GM12872 (cell line): ENCODE data around the gene RAB10.

Source experiments
- TF ChIP-seq, protein P1 (sequence below): IDR thresholded peaks from 3 replicates; pipeline ENCODE4 v1.5.1; 2011; ENCODE audit warnings: low read depth, mild to moderate bottlenecking, low read length, moderate library complexity; ENCODE audit not compliant: insufficient read depth

RAB10 gene

DNA sequence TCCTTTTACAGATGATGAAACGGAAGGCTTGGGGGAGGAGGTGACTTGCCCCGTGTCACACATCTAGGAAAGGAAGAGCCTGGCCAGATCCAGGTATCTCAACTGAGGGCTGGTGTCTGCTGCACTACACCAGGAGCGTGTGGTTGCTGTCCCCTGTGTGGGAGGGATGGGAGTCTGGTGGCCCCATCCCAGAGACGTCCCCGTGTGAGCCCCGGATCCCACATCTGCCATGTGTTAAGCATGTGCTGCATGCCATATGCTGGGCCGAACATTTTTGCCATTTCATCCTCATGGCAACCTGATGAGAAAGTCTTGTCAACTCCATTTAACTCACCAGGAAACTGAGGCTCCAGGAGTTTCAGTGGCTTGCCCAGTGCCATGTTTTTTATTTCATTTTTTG lies 143.2 kb downstream of the RAB10 start:
- TF ChIP-seq, protein P1, sequence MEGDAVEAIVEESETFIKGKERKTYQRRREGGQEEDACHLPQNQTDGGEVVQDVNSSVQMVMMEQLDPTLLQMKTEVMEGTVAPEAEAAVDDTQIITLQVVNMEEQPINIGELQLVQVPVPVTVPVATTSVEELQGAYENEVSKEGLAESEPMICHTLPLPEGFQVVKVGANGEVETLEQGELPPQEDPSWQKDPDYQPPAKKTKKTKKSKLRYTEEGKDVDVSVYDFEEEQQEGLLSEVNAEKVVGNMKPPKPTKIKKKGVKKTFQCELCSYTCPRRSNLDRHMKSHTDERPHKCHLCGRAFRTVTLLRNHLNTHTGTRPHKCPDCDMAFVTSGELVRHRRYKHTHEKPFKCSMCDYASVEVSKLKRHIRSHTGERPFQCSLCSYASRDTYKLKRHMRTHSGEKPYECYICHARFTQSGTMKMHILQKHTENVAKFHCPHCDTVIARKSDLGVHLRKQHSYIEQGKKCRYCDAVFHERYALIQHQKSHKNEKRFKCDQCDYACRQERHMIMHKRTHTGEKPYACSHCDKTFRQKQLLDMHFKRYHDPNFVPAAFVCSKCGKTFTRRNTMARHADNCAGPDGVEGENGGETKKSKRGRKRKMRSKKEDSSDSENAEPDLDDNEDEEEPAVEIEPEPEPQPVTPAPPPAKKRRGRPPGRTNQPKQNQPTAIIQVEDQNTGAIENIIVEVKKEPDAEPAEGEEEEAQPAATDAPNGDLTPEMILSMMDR, result no peak

GRCh38 chr2:26178246-26178645 lies 144.4 kb downstream of the RAB10 start:
- TF ChIP-seq, protein P1, result no peak

DNA sequence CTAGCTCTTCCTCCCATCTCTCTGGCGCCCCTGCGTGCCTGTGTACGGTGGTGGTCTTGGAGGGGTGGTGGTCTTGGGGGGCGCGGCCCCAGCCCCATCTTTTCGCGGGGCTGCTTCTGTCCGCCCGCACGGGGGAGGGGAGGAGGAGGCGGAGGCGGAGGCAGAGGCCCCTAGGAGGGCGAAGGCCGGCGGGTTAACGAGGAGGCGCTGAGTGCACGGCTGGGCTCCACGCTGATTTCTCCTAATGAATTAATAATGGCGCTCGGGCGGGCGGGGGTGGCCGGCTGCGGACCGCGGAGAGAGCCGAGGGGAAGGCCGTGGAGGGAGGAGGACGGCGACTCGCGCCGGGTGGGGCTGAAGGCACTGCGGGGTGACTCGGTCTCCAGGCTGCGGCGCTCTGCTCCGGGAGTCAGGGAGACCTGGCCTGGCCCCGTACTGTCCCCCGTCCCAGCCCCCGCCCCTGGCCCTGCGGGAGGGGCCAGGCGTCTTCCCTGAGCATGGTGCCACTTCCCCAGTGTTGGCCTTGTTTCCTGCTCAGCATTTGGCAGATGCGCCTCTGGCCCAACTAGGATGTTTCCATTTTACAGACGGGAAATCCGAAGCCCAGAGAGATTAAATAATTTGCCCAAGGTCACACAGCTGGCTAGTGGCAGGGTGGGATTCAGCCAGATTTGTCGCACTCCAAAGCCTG lies 145.0 kb downstream of the RAB10 start:
- TF ChIP-seq, protein P1, result 0 out of 3 replicates have a peak, but pooled peaks have one; percentile 3

DNA sequence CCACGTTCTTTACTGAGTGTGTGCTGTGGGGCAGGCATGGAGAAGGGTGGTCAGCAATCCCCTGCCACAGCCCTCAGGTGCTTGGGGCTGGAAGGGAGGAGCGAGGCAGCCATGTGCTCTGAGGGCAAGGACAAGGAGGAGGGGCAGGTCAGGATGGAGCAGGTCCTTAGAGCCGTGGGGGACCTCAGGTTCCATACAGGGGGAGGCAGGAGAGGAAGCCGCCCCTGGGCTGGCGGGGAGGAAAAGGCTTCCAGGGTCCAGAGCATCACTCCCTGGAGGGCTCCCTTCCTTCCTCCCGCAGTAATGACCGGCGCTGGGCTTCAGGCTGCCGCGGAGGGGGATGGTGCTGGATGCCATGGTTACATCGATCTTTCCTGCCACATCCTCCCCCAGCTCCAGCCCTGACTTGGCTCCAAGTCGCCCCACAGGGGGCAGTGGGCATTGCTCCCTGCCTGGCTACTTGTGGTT lies 145.6 kb downstream of the RAB10 start:
- TF ChIP-seq, protein P1, result no peak

DNA sequence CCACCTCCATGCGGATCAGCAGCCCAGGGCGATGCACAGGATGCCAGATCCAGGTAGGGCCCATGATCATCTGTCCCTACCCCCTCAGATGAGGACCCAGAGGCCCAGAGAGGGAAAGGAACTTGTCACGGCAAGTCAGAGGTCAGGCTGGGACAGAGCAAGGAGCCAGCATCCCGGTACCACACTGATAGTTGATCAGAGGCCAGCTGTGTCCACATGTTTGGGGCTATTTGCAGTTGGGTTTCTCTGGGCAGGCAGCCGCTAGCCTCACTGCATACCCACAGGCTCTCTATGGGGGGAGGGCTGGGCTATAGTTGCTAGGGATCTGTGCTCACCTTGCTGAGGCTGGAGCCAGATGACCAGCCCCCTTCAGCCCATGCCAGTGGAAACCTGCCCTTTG lies 148.6 kb downstream of the RAB10 start:
- TF ChIP-seq, protein P1, result no peak

GRCh38 chr2:26182887-26183630 lies 149.2 kb downstream of the RAB10 start:
- TF ChIP-seq, protein P1, result no peak

GRCh38 chr2:26184121-26184520 lies 150.2 kb downstream of the RAB10 start:
- TF ChIP-seq, protein P1, result no peak
